K562 (cell line): ENCODE data around the gene GH2. TPM values are rescaled to one million over a fixed set of nuclear protein-coding genes. Genes with fewer than 3 reads are reported as not detected.
A peak's percentile ranks its signal among the peaks of the same experiment; 100 is the strongest.
"Not testable (repeated sequence)": the region's sequence is repeated elsewhere in the genome, so short reads cannot be mapped to it uniquely, and the experiment has no call there.

Experiments
- ATAC-seq: fragments of 200-7000 bp; cut with Tn5 transposase; 3 replicates; pipeline ENCODE4 v1.9.1; 2020; ENCODE audit warnings: moderate library complexity
- BruUV-seq: library from RNA; stranded (reverse); fragments of 400-500 nt; replicated peaks from 2 replicates; lab custom pipeline; 2021; lab: Mats Ljungman, UMichigan
- CTCF ChIA-PET: fragments of 300-600 bp; formaldehyde crosslinking; extraction: SDS; loops from one replicate; lab custom pipeline; 2021; ENCODE audit warnings: low intra/inter-chr PET ratio; lab: Yijun Ruan, JAX
- POLR2A ChIA-PET: fragments of 300-600, 350-650 bp; sonication (Branson Sonifier 250); formaldehyde crosslinking; extraction: SDS; loops from one replicate; lab custom pipeline; 2021; ENCODE audit warnings: antibody characterized with exemption, inconsistent platforms; lab: Yijun Ruan, JAX
- DNase-seq, 4 experiments: peaks; one replicate each; pipeline versions ENCODE4 v3.0.0 to v3.0.0-alpha.2; 2011 to 2018; ENCODE audit warnings: low spot score in 3 of 4, mixed read lengths in 3 of 4; ENCODE audit errors: extremely low read depth in 1 of 4
- FAIRE-seq: peaks from 2 replicates; lab custom pipeline; 2011; peaks lifted over from hg19 to GRCh38; lab: Jason Lieb, UNC
- H2AFZ ChIP-seq: 2 replicates; pipeline ENCODE4 v1.6.0; 2011; ENCODE audit warnings: low read depth, low read length, control low read depth, inconsistent platforms
- H3K27ac ChIP-seq: fragments of 200-600 bp; 3 replicates; pipeline ENCODE4 v1.8.0; 2011; ENCODE audit warnings: low read depth, mild to moderate bottlenecking, control low read depth, inconsistent platforms, low read length, moderate library complexity, mixed read lengths; ENCODE audit errors: extremely low read depth
- H3K27me3 ChIP-seq, 2 experiments: fragments of 300-600 bp in 1 of 2; 2 replicates in 1 of 2; 3 replicates in 1 of 2; pipeline versions ENCODE4 v1.6.0 to v1.8.0; 2011; ENCODE audit warnings: inconsistent platforms in 2 of 2, low read length in 2 of 2, mild to moderate bottlenecking in 1 of 2, mixed read lengths in 1 of 2, moderate library complexity in 1 of 2; ENCODE audit not compliant: control insufficient read depth in 2 of 2, insufficient read depth in 2 of 2
- H3K36me3 ChIP-seq: fragments of 300-600 bp; 3 replicates; pipeline ENCODE4 v1.8.0; 2011; ENCODE audit warnings: mild to moderate bottlenecking, low read length, inconsistent platforms; ENCODE audit not compliant: control insufficient read depth, insufficient read depth
- H3K4me1 ChIP-seq, 2 experiments: fragments of 200-600 bp in 1 of 2; replicated peaks in 1 of 2; 2 replicates in 1 of 2; 3 replicates in 1 of 2; pipeline versions ENCODE4 v1.5.1 to v1.8.0; 2011; ENCODE audit warnings: inconsistent platforms in 2 of 2, low read length in 2 of 2, mild to moderate bottlenecking in 1 of 2, mixed read lengths in 1 of 2, moderate library complexity in 1 of 2; ENCODE audit not compliant: control insufficient read depth in 2 of 2, insufficient read depth in 2 of 2
- H3K4me2 ChIP-seq: 2 replicates; pipeline ENCODE4 v1.6.1; 2011; ENCODE audit warnings: low read length, control low read depth, inconsistent platforms, mixed read lengths; ENCODE audit not compliant: insufficient read depth
- H3K4me3 ChIP-seq: fragments of 200-600 bp; sonication (generic), shearing (Covaris generic); 2 replicates; pipeline ENCODE4 v1.5.1; 2016; ENCODE audit warnings: control low read depth, inconsistent platforms
- H3K79me2 ChIP-seq: fragments of 200-600 bp; 3 replicates; pipeline ENCODE4 v1.8.0; 2011; ENCODE audit warnings: low read length, inconsistent platforms; ENCODE audit not compliant: control insufficient read depth, insufficient read depth
- H3K9ac ChIP-seq, 2 experiments: 2 replicates each; pipeline versions ENCODE4 v1.6.0 to v1.6.1; 2011; ENCODE audit warnings: low read depth in 2 of 2, low read length in 2 of 2, control low read depth in 1 of 2, inconsistent platforms in 1 of 2, mild to moderate bottlenecking in 1 of 2, mixed read lengths in 1 of 2; ENCODE audit not compliant: insufficient read depth in 1 of 2
- H3K9me1 ChIP-seq: one replicate; pipeline ENCODE4 v1.6.0; 2011; ENCODE audit warnings: inconsistent platforms, mild to moderate bottlenecking, low read length, moderate library complexity; ENCODE audit not compliant: control insufficient read depth, insufficient read depth
- H3K9me3 ChIP-seq: replicated peaks from 2 replicates; pipeline ENCODE4 v1.5.1; 2011; ENCODE audit warnings: low read depth, low read length, inconsistent platforms; ENCODE audit not compliant: control insufficient read depth, insufficient read depth
- H4K20me1 ChIP-seq: replicated peaks from 2 replicates; pipeline ENCODE4 v1.6.1; 2011; ENCODE audit warnings: low read length, inconsistent platforms, mixed read lengths; ENCODE audit not compliant: control insufficient read depth, insufficient read depth
- BCOR ChIP-seq: fragments of 450-650 bp; IDR thresholded peaks from 2 replicates; pipeline ENCODE4 v1.6.1; 2016
- KDM1A ChIP-seq, 2 experiments: fragments of 450-650 bp; IDR thresholded peaks; 2 replicates each; pipeline ENCODE4 v1.6.1; 2016; ENCODE audit warnings: mild to moderate bottlenecking in 2 of 2
- RBM25 ChIP-seq: fragments of 200-400 bp; formaldehyde crosslinking; IDR thresholded peaks from 2 replicates; pipeline ENCODE4 v1.6.1; 2018; ENCODE audit warnings: low read length, low read depth, moderate library complexity; ENCODE audit not compliant: severe bottlenecking
- WGBS: fragments of 100-300 bp; shearing (Covaris generic); methylation state at CpG from one replicate; pipeline ENCODE4 v1.1.6; 2016; ENCODE audit warnings: low coverage, mixed read lengths; ENCODE audit not compliant: insufficient coverage; ENCODE audit errors: missing lambda C conversion rate; 5-methylcytosine and 5-hydroxymethylcytosine counted together
- in situ Hi-C: fragments of 300-500 bp; cut with MboI; formaldehyde crosslinking; loops from 4 replicates; pipeline ENCODE4 v1.15.0; 2018; ENCODE audit warnings: inconsistent platforms, mixed read lengths
- intact Hi-C: fragments of 100-400 bp; cut with micrococcal nuclease; formaldehyde crosslinking; loops from 2 replicates; pipeline ENCODE4 v1.14.2; 2022
- polyA plus RNA-seq, 8 experiments: library from polyadenylated mRNA; depleted of rRNA in 4 of 8; stranded (reverse) in 5 of 8; unstranded in 3 of 8; fragments of >200 nt; fragmentation: Nextera tagmentation in 2 of 8; fragmentation: Illumina TruSeq in 1 of 8; extraction: Ambion mirVana in 2 of 8; extraction: Trizol in 1 of 8; gene quantifications; 2 replicates each; pipeline versions ENCODE4 v1.2.1 to v1.2.3, GENCODE V29; 2011 to 2014; ENCODE audit warnings: inconsistent platforms in 1 of 8, missing spikeins in 1 of 8
- total RNA-seq, 7 experiments: library from RNA; depleted of rRNA in 6 of 7; stranded (reverse); fragments of >200 nt in 6 of 7; fragmentation: Illumina TruSeq in 2 of 7; extraction: Trizol in 2 of 7; gene quantifications; 2 replicates each; pipeline versions ENCODE4 v1.2.1 to v1.2.3, GENCODE V29; 2011 to 2021; ENCODE audit warnings: low replicate concordance in 1 of 7

Gene GH2
- total and polyA plus RNA-seq, 9 of the 15 experiments (the other 6 are each of a cell fraction or from before 2014, with no cell fraction given), result not detected

DNA sequence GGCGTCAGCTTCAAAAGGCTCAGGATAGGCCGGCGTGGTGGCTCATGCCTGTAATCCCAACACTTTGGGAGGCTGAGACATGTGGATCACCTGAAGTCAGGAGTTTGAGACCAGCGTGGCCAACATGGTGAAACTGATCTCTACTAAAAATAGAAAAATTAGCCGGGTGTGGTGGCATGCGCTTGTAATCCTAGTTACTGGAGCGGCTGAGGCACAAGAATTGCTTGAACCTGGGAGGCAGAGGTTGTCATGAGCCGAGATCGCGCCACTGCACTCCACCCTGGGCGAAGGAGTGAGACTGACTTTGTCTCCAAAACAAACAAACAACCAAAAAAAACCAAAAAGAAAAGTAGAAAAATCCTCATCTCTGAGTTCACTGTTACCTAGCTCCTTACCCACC, 3.4 kb upstream of the GH2 start:
- H3K9ac ChIP-seq, H3K4me2 ChIP-seq, H3K79me2 ChIP-seq, H3K9me3 ChIP-seq, H3K27ac ChIP-seq, H4K20me1 ChIP-seq, H3K36me3 ChIP-seq, BruUV-seq, in situ Hi-C loops, intact Hi-C loops, CTCF ChIA-PET, H3K9me1 ChIP-seq, POLR2A ChIA-PET, H2AFZ ChIP-seq, H3K4me1 ChIP-seq, FAIRE-seq, ATAC-seq, H3K4me3 ChIP-seq, DNase-seq: not testable (repeated sequence)
- peaks cover 2 to 19% of the 10 kb centered on the region in 2 experiments; a peak in 3 of 5 replicates for H3K27me3 ChIP-seq
- WGBS, result 2% methylated on average over 10 of the region's 11 CpGs

- H3K27ac ChIP-seq, H2AFZ ChIP-seq, intact Hi-C loops, H3K9ac ChIP-seq, H3K36me3 ChIP-seq, H3K4me3 ChIP-seq, BruUV-seq, H3K9me3 ChIP-seq, H3K79me2 ChIP-seq, H3K4me1 ChIP-seq, H3K9me1 ChIP-seq, H4K20me1 ChIP-seq, in situ Hi-C loops, FAIRE-seq: not testable (repeated sequence)
- peak; percentile 89 for TF ChIP-seq RBM25
- TF ChIP-seq BCOR, result peak; percentile 73
- peak in 1 of 2 experiments; percentile 45; a peak in 1 of 4 replicates for TF ChIP-seq KDM1A (IDR thresholded peaks at IDR 0.05)
- Histone ChIP-seq H3K4me2 (0 out of 2 replicates have a peak overlapping the region, but pooled peaks have one; percentile 6), H3K27me3 (peaks cover 5 to 32% of the 10 kb centered on the region in 2 experiments; a peak in 3 of 5 replicates)
- ChIA-PET CTCF (interaction anchor here (0.6 kb wide), 1 partner anchor 133 kb away, joined by 3 read pairs; no protein-coding TSS in a partner anchor), POLR2A (interaction anchor here (1.2 kb wide), 1 partner anchor 17 kb away, joined by 4 read pairs; no protein-coding TSS in a partner anchor)
- WGBS, result 22% methylated on average over 7 of the region's 9 CpGs
- ATAC-seq, result peak; percentile 54
- peak in 2 of 4 experiments; percentile 15 to 30 for DNase-seq
Measured at GRCh38 chr17:63882626-63883126, 932 bp upstream of the GH2 start.
